GM12892 (cell line): ENCODE data around the gene ZNF30.

ENCODE experiments used
- POLR2A ChIP-seq: IDR thresholded peaks from 2 replicates; pipeline ENCODE4 v1.6.1; 2011; ENCODE audit warnings: low read depth, low read length, control low read depth
- POLR2AphosphoS5 ChIP-seq: IDR thresholded peaks from 2 replicates; pipeline ENCODE4 v1.6.1; 2011; ENCODE audit warnings: low read depth, low read length, control low read depth
- TAF1 ChIP-seq: IDR thresholded peaks from 2 replicates; pipeline ENCODE4 v1.6.1; 2011; ENCODE audit warnings: low read depth, mild to moderate bottlenecking, control low read depth, low read length, borderline replicate concordance

- TF ChIP-seq POLR2A (no peak), TAF1 (no peak), POLR2AphosphoS5 (no peak)
Measured at GRCh38 chr19:34932494-34932893, 5.8 kb downstream of the ZNF30 start.
